NCI-H1930 (cell line): ENCODE results near the gene ANKH.
A peak's percentile ranks its signal among the peaks of the same experiment; 100 is the strongest.

Experiments used
- DNase-seq, 2 experiments: peaks; one replicate each; lab custom pipeline; 2025; lab: John Stamatoyannopoulos, UW

The ANKH gene

GRCh38 chr5:14664270-14665100, 207.1 kb downstream of the ANKH start, which contains the start of gene OTULIN:
Gene OTULIN (plus strand): TSS chr5:14664718. CDS start chr5:14664826, 108 bp downstream.
- DNase-seq = peak; percentile 90 to 97

GRCh38 chr5:14663734-14664269, 207.8 kb downstream of the ANKH start:
- no peak for DNase-seq

- DNase-seq = no peak
These were observed 208.8 kb downstream of the ANKH start for GRCh38 chr5:14662721-14663260.

- DNase-seq = no peak
These were observed 210.7 kb downstream of the ANKH start for GRCh38 chr5:14660833-14661232.

- DNase-seq = no peak
These were observed 211.6 kb downstream of the ANKH start for GRCh38 chr5:14659821-14660607.

- no peak for DNase-seq
These were observed 214.7 kb downstream of the ANKH start for GRCh38 chr5:14656898-14657297.

- DNase-seq = no peak
These were observed 216.3 kb downstream of the ANKH start for GRCh38 chr5:14655146-14655741.
